Peyer's patch (tissue), 4 donors: Measurements from ENCODE around the gene CYP1A2. TPM values are rescaled to one million over a fixed set of nuclear protein-coding genes. Genes with fewer than 3 reads are reported as not detected.
"Not testable (repeated sequence)": the region's sequence is repeated elsewhere in the genome, so short reads cannot be mapped to it uniquely, and the experiment has no call there.

Source experiments
- DNase-seq, 3 donors: peaks; one replicate each; pipeline ENCODE4 v3.0.0-alpha.2; 2017 to 2019
- H3K27ac ChIP-seq, 4 donors: fragments of 200-600 bp; sonication (generic); one replicate each; pipeline ENCODE4 v1.5.1; 2016 to 2019
- H3K27me3 ChIP-seq, 2 donors: fragments of 200-600 bp; sonication (generic); one replicate each; pipeline ENCODE4 v1.5.1; 2019
- H3K36me3 ChIP-seq, 3 donors: fragments of 200-600 bp; sonication (generic); one replicate each; pipeline ENCODE4 v1.5.1; 2016 to 2019
- H3K4me1 ChIP-seq, 4 donors: fragments of 200-600 bp; sonication (generic); one replicate each; pipeline ENCODE4 v1.5.1; 2016 to 2019
- H3K4me3 ChIP-seq, 4 donors: fragments of 200-600 bp; sonication (generic); 1 replicate in 3 of 4; 2 replicates in 1 of 4; pipeline ENCODE4 v1.5.1; 2016 to 2019; ENCODE audit warnings: mild to moderate bottlenecking in 1 of 4
- H3K9me3 ChIP-seq, 4 donors: fragments of 200-600 bp; sonication (generic); one replicate each; pipeline ENCODE4 v1.5.1; 2016 to 2019; ENCODE audit warnings: mild to moderate bottlenecking in 1 of 4
- CTCF ChIP-seq, 6 experiments: fragments of 450-650 bp in 4 of 6; fragments of 200-600 bp in 2 of 6; sonication (generic) in 1 of 6; IDR thresholded peaks; one replicate each; pipeline ENCODE4 v1.5.1; 2017 to 2019; ENCODE audit warnings: antibody characterized with exemption in 6 of 6, mild to moderate bottlenecking in 3 of 6, moderate library complexity in 1 of 6
- POLR2A ChIP-seq, 2 donors: fragments of 450-650 bp; IDR thresholded peaks; one replicate each; pipeline ENCODE4 v1.5.1; 2017; ENCODE audit warnings: antibody characterized with exemption in 2 of 2, mild to moderate bottlenecking in 2 of 2, moderate library complexity in 2 of 2
- total RNA-seq, 4 donors: library from RNA; depleted of rRNA; stranded (reverse); fragments of >200 nt; gene quantifications; one replicate each; pipeline ENCODE4 v1.1.0, GENCODE V29; 2016

Gene CYP1A2
- total RNA-seq, 4 donors from 2014 or later, result not detected

- H3K36me3 ChIP-seq, result no peaks in the 10 kb centered on the region
- no peak overlapping the region for H3K27ac ChIP-seq
- no peaks in the 10 kb centered on the region for H3K27me3 ChIP-seq
- TF ChIP-seq POLR2A (IDR thresholded peaks at IDR 0.05), result no peak
- no peak for TF ChIP-seq CTCF (IDR thresholded peaks at IDR 0.05)
- H3K4me3 ChIP-seq, result no peak overlapping the region
- H3K9me3 ChIP-seq, result no peaks in the 10 kb centered on the region
- no peak for DNase-seq
- no peaks in the 10 kb centered on the region for H3K4me1 ChIP-seq
These were observed 15.8 kb upstream of the CYP1A2 start for GRCh38 chr15:74732846-74733245.

- Histone ChIP-seq H3K9me3 (no peaks in the 10 kb centered on the region), H3K27me3 (no peaks in the 10 kb centered on the region), H3K27ac (no peak overlapping the region), H3K36me3 (no peaks in the 10 kb centered on the region), H3K4me3 (no peak overlapping the region), H3K4me1 (no peaks in the 10 kb centered on the region)
- DNase-seq, result no peak
- TF ChIP-seq CTCF (IDR thresholded peaks at IDR 0.05), result no peak
- TF ChIP-seq POLR2A (IDR thresholded peaks at IDR 0.05), result no peak
These were observed 15.4 kb upstream of the CYP1A2 start for GRCh38 chr15:74733269-74733668.

- no peak for TF ChIP-seq POLR2A (IDR thresholded peaks at IDR 0.05)
- TF ChIP-seq CTCF (IDR thresholded peaks at IDR 0.05), result no peak
These were observed 13.3 kb upstream of the CYP1A2 start for GRCh38 chr15:74735305-74735704.

GRCh38 chr15:74738239-74738638 is 10.4 kb upstream of the CYP1A2 start:
- not testable (repeated sequence) for H3K27ac ChIP-seq, H3K27me3 ChIP-seq, H3K4me1 ChIP-seq, DNase-seq, H3K36me3 ChIP-seq, H3K4me3 ChIP-seq, H3K9me3 ChIP-seq

More at GRCh38 chr15:74735305-74735704, 13.3 kb upstream of the CYP1A2 start:
- no peak for DNase-seq
- no peaks in the 10 kb centered on the region for H3K4me1 ChIP-seq
- no peaks in the 10 kb centered on the region for H3K9me3 ChIP-seq
- no peak overlapping the region for H3K4me3 ChIP-seq
- H3K27ac ChIP-seq, result no peak overlapping the region
- no peaks in the 10 kb centered on the region for H3K27me3 ChIP-seq
- no peaks in the 10 kb centered on the region for H3K36me3 ChIP-seq

- peaks cover 0 to 5% (median 0%) of the 10 kb centered on the region in 4 donors for H3K9me3 ChIP-seq
- no peaks in the 10 kb centered on the region for H3K27me3 ChIP-seq
- H3K36me3 ChIP-seq, result no peaks in the 10 kb centered on the region
- no peaks in the 10 kb centered on the region for H3K4me1 ChIP-seq
- H3K27ac ChIP-seq, result no peak overlapping the region
- H3K4me3 ChIP-seq, result no peak overlapping the region
- DNase-seq, result no peak
- TF ChIP-seq CTCF (IDR thresholded peaks at IDR 0.05) (no peak), POLR2A (IDR thresholded peaks at IDR 0.05) (no peak)
These were observed 6.2 kb upstream of the CYP1A2 start for GRCh38 chr15:74742422-74742821.

GRCh38 chr15:74746389-74746788 is 2.3 kb upstream of the CYP1A2 start:
- no peak for DNase-seq

More at GRCh38 chr15:74746389-74746788, 2.3 kb upstream of the CYP1A2 start:
- peaks cover 0 to 5% (median 0%) of the 10 kb centered on the region in 4 donors for H3K9me3 ChIP-seq
- no peaks in the 10 kb centered on the region for H3K4me1 ChIP-seq
- no peaks in the 10 kb centered on the region for H3K27me3 ChIP-seq
- H3K27ac ChIP-seq, result no peak overlapping the region
- TF ChIP-seq CTCF (IDR thresholded peaks at IDR 0.05) (no peak), POLR2A (IDR thresholded peaks at IDR 0.05) (no peak)
- H3K36me3 ChIP-seq, result no peaks in the 10 kb centered on the region
- H3K4me3 ChIP-seq, result no peak overlapping the region
